Measurements from ENCODE around the gene CFAP161. TPM values are rescaled to one million over a fixed set of nuclear protein-coding genes. Genes with fewer than 3 reads are reported as not detected.

The CFAP161 gene
- total and polyA plus RNA-seq, 9 of the 15 experiments (the other 6 are each of a cell fraction or from before 2014, with no cell fraction given) = 25.8 to 83.3 (median 75.6) TPM

DNA sequence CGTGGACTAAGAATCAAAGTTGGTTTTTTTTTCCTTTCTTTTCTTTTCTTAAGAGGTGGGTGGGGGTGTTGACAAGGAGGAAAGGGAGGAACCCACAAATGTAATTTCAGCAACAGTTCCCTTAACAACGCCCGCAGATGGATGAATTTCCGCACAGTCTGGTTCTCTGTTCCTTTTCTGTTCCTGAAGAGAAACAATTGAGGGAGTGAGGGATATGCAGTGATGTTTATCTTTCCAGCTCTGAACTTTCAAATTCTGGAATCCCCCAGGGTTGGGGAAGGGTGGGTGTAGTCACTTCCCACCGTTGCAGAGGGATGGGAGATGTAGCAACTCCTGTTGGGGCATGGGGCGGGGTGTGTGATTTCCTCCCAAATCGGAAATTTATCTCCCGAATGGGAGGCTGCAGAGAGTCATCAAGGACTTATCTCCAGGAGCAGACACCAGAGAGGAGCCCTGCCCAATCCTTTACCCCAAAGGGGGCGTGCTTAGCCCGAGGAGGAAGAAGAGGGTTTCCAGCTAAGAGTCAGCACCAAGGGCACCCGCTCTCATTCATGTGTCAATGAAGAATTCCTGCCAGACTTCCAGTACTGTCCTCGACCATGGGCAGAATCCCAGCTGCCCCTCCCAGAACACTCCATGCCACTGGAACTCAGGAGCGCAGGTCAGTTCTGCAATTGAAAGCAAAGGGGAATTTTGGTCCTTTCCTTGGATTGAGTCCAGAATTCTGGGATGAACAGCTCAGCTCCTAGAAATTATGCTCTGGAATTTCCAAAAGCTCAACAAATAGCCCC is 35.0 kb upstream of the CFAP161 start (continued):
- TF ChIP-seq, protein P1, sequence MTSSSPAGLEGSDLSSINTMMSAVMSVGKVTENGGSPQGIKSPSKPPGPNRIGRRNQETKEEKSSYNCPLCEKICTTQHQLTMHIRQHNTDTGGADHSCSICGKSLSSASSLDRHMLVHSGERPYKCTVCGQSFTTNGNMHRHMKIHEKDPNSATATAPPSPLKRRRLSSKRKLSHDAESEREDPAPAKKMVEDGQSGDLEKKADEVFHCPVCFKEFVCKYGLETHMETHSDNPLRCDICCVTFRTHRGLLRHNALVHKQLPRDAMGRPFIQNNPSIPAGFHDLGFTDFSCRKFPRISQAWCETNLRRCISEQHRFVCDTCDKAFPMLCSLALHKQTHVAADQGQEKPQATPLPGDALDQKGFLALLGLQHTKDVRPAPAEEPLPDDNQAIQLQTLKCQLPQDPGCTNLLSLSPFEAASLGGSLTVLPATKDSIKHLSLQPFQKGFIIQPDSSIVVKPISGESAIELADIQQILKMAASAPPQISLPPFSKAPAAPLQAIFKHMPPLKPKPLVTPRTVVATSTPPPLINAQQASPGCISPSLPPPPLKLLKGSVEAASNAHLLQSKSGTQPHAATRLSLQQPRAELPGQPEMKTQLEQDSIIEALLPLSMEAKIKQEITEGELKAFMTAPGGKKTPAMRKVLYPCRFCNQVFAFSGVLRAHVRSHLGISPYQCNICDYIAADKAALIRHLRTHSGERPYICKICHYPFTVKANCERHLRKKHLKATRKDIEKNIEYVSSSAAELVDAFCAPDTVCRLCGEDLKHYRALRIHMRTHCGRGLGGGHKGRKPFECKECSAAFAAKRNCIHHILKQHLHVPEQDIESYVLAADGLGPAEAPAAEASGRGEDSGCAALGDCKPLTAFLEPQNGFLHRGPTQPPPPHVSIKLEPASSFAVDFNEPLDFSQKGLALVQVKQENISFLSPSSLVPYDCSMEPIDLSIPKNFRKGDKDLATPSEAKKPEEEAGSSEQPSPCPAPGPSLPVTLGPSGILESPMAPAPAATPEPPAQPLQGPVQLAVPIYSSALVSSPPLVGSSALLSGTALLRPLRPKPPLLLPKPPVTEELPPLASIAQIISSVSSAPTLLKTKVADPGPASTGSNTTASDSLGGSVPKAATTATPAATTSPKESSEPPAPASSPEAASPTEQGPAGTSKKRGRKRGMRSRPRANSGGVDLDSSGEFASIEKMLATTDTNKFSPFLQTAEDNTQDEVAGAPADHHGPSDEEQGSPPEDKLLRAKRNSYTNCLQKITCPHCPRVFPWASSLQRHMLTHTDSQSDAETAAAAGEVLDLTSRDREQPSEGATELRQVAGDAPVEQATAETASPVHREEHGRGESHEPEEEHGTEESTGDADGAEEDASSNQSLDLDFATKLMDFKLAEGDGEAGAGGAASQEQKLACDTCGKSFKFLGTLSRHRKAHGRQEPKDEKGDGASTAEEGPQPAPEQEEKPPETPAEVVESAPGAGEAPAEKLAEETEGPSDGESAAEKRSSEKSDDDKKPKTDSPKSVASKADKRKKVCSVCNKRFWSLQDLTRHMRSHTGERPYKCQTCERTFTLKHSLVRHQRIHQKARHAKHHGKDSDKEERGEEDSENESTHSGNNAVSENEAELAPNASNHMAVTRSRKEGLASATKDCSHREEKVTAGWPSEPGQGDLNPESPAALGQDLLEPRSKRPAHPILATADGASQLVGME (CRISPR knock-in tag; IDR thresholded peaks at IDR 0.05) = no peak
- TF ChIP-seq ZNF639 (CRISPR knock-in tag; conservative IDR thresholded peaks at IDR 0.05 in 1 of 2, IDR thresholded peaks at IDR 0.05 in 1 of 2) (peak in 1 of 2 experiments; percentile 60; a peak in 1 of 4 replicates), FOXA1 (IDR thresholded peaks at IDR 0.05; ENCODE audit: borderline replicate concordance) (no peak), ZNF3 (CRISPR knock-in tag; IDR thresholded peaks at IDR 0.05) (no peak), WHSC1 (IDR thresholded peaks at IDR 0.05; ENCODE audit: low read length) (no peak), MAZ (CRISPR knock-in tag; conservative IDR thresholded peaks at IDR 0.05 in 1 of 2, IDR thresholded peaks at IDR 0.05 in 1 of 2) (peak in 1 of 2 experiments; percentile 71; a peak in 2 of 4 replicates), CBFA2T3 (IDR thresholded peaks at IDR 0.05) (peak; percentile 96)
- TF ChIP-seq, protein P2, sequence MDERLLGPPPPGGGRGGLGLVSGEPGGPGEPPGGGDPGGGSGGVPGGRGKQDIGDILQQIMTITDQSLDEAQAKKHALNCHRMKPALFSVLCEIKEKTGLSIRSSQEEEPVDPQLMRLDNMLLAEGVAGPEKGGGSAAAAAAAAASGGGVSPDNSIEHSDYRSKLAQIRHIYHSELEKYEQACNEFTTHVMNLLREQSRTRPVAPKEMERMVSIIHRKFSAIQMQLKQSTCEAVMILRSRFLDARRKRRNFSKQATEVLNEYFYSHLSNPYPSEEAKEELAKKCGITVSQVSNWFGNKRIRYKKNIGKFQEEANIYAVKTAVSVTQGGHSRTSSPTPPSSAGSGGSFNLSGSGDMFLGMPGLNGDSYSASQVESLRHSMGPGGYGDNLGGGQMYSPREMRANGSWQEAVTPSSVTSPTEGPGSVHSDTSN (CRISPR knock-in tag; IDR thresholded peaks at IDR 0.05; ENCODE audit: low read depth) = no peak
- TF ChIP-seq, protein P2 (tag; conservative IDR thresholded peaks at IDR 0.05; ENCODE audit: low read depth) = no peak
